A673 (cell line): ENCODE measurements around the gene SRRM3. TPM values are rescaled to one million over a fixed set of nuclear protein-coding genes. Genes with fewer than 3 reads are reported as not detected.

Experiments
- BruUV-seq: library from RNA; stranded (reverse); fragments of 400-500 nt; replicated peaks from 2 replicates; lab custom pipeline; 2021; lab: Mats Ljungman, UMichigan
- CTCF ChIA-PET: fragments of 300-600 bp; sonication (Branson Sonifier 250); formaldehyde crosslinking; loops from one replicate; lab custom pipeline; 2022; ENCODE audit warnings: antibody characterized with exemption; lab: Charles Lee
- POLR2A ChIA-PET: fragments of 300-600 bp; sonication (Branson Sonifier 250); formaldehyde crosslinking; loops from one replicate; lab custom pipeline; 2022; ENCODE audit warnings: antibody characterized with exemption; ENCODE audit not compliant: low non-redundant PET; lab: Charles Lee
- DNase-seq: peaks from one replicate; pipeline ENCODE4 v3.0.0-alpha.2; 2015; ENCODE audit warnings: low spot score
- H3K27ac ChIP-seq: fragments of 200-600 bp; sonication (generic); 2 replicates; pipeline ENCODE4 v1.5.1; 2016; ENCODE audit warnings: mixed run types, low read depth, mild to moderate bottlenecking, mixed read lengths, antibody characterized with exemption, low read length; ENCODE audit not compliant: poor library complexity, severe bottlenecking
- H3K27me3 ChIP-seq: fragments of 200-600 bp; sonication (generic); replicated peaks from 2 replicates; pipeline ENCODE4 v1.6.1; 2017; ENCODE audit warnings: mixed run types, low read depth, mild to moderate bottlenecking, mixed read lengths, antibody characterized with exemption, low read length; ENCODE audit not compliant: insufficient read depth, poor library complexity
- H3K36me3 ChIP-seq: fragments of 200-600 bp; sonication (generic); 2 replicates; pipeline ENCODE4 v1.6.1; 2016; ENCODE audit warnings: mixed run types, mild to moderate bottlenecking, mixed read lengths, antibody characterized with exemption, low read length; ENCODE audit not compliant: insufficient read depth, poor library complexity, severe bottlenecking
- H3K4me1 ChIP-seq: fragments of 200-600 bp; sonication (generic); 2 replicates; pipeline ENCODE4 v1.6.1; 2017; ENCODE audit warnings: mixed run types, mild to moderate bottlenecking, mixed read lengths, antibody characterized with exemption, low read length; ENCODE audit not compliant: insufficient read depth, poor library complexity, severe bottlenecking
- H3K4me3 ChIP-seq: fragments of 200-600 bp; sonication (generic); 2 replicates; pipeline ENCODE4 v1.5.1; 2016; ENCODE audit warnings: low read depth, mixed run types, mild to moderate bottlenecking, mixed read lengths, low read length; ENCODE audit not compliant: poor library complexity, severe bottlenecking
- H3K9me3 ChIP-seq: fragments of 200-600 bp; sonication (generic); 2 replicates; pipeline ENCODE4 v1.6.1; 2016; ENCODE audit warnings: mixed run types, low read depth, mild to moderate bottlenecking, mixed read lengths, antibody characterized with exemption, low read length; ENCODE audit not compliant: poor library complexity, severe bottlenecking
- EZH2 ChIP-seq: fragments of 200-600 bp; sonication (generic); IDR thresholded peaks from 2 replicates; pipeline ENCODE4 v1.6.1; 2017; ENCODE audit warnings: borderline replicate concordance, low read depth, mild to moderate bottlenecking, mixed read lengths, antibody characterized with exemption, low read length; ENCODE audit not compliant: poor library complexity, severe bottlenecking
- intact Hi-C: fragments of 100-400 bp; cut with micrococcal nuclease; formaldehyde crosslinking; loops from one replicate; pipeline ENCODE4 v1.10.0; 2022; ENCODE audit not compliant: unreplicated experiment
- total RNA-seq: library from RNA; stranded (reverse); gene quantifications from 2 replicates; pipeline ENCODE4 v1.2.3, GENCODE V29; 2021
- TF ChIP-seq, protein P1 (sequence below): fragments of 300-800, 200-600 bp; sonication (generic); conservative IDR thresholded peaks from 2 replicates; pipeline ENCODE4 v1.5.1; 2017; ENCODE audit warnings: low read depth, mild to moderate bottlenecking, antibody characterized with exemption, low read length, moderate library complexity, mixed read lengths

The SRRM3 gene
- total RNA-seq, 1 experiment from 2014 or later = 1.8 TPM

DNA sequence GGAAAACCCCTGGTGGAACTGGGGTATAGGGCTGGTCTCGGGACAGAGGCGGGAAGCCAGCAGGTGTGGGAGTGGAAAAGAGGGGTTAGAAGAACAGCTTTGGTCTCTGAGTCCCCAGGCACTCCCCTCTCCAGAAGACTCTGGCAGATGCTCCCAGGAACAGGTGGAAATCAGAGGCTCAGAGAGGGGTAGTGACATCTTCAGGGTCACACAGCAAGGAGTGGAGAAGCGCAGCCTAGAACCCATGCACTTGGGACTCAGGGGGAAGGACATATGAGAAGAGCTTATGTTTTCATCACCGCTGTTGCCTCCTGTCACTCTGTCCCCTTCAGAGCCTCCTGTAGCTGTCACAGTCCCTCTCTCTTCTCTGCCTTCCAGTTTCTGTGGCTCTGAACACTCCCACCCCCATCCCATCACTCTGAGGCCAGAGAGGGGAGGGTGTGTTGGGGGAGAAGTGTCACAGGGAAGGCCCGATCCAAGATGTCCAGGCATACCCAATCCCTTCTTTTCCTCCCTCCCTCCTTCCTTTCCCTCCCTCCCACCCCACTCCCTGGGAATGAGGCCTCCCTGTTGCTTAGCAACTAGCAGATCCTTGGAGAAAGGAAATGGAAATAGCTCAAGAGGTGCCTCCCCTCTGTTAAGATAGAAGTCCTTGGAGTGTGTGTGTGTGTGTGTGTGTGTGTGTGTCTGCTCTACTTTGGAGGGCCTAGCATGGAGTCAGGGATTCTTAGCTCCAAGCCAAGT is 32.0 kb downstream of the SRRM3 start:
- Histone ChIP-seq H3K27me3 (peaks cover 13% of the 10 kb centered on the region), H3K4me3 (no peak overlapping the region), H3K36me3 (no peaks in the 10 kb centered on the region), H3K27ac (no peak overlapping the region), H3K9me3 (no peaks in the 10 kb centered on the region), H3K4me1 (no peaks in the 10 kb centered on the region)
- POLR2A ChIA-PET = interaction anchor here (1.0 kb wide), 1 partner anchor 39 kb away, joined by 3 read pairs; no protein-coding TSS in a partner anchor
- no peak for TF ChIP-seq EZH2
- TF ChIP-seq, protein P1, sequence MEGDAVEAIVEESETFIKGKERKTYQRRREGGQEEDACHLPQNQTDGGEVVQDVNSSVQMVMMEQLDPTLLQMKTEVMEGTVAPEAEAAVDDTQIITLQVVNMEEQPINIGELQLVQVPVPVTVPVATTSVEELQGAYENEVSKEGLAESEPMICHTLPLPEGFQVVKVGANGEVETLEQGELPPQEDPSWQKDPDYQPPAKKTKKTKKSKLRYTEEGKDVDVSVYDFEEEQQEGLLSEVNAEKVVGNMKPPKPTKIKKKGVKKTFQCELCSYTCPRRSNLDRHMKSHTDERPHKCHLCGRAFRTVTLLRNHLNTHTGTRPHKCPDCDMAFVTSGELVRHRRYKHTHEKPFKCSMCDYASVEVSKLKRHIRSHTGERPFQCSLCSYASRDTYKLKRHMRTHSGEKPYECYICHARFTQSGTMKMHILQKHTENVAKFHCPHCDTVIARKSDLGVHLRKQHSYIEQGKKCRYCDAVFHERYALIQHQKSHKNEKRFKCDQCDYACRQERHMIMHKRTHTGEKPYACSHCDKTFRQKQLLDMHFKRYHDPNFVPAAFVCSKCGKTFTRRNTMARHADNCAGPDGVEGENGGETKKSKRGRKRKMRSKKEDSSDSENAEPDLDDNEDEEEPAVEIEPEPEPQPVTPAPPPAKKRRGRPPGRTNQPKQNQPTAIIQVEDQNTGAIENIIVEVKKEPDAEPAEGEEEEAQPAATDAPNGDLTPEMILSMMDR = no peak
- intact Hi-C loops = no loop called here
- CTCF ChIA-PET = no interaction called here
- DNase-seq = no peak
- BruUV-seq = no TSS peak

DNA sequence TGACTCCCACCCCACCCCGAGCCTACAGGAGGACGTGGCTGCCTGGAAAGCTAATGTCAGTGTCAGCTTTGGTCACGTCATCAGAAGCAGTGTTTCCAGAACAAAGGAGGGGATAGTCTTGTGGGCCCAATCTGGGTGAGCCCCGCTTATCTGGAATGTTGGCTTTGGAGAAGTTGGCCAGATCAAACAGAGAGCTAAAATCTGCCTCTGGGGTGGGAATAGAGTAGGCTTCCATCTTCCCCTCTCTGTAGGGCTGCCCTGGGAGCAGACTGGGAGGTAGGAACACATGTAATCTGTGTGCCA is 32.5 kb downstream of the SRRM3 start:
- Histone ChIP-seq H3K9me3 (no peaks in the 10 kb centered on the region), H3K4me3 (no peak overlapping the region), H3K36me3 (no peaks in the 10 kb centered on the region), H3K27ac (no peak overlapping the region), H3K27me3 (peaks cover 10% of the 10 kb centered on the region), H3K4me1 (no peaks in the 10 kb centered on the region)
- POLR2A ChIA-PET = interaction anchor here (1.0 kb wide), 1 partner anchor 39 kb away, joined by 3 read pairs; no protein-coding TSS in a partner anchor
- intact Hi-C loops = no loop called here
- DNase-seq = no peak
- CTCF ChIA-PET = no interaction called here
- TF ChIP-seq, protein P1 = no peak
- TF ChIP-seq EZH2 = no peak
- no TSS peak for BruUV-seq

DNA sequence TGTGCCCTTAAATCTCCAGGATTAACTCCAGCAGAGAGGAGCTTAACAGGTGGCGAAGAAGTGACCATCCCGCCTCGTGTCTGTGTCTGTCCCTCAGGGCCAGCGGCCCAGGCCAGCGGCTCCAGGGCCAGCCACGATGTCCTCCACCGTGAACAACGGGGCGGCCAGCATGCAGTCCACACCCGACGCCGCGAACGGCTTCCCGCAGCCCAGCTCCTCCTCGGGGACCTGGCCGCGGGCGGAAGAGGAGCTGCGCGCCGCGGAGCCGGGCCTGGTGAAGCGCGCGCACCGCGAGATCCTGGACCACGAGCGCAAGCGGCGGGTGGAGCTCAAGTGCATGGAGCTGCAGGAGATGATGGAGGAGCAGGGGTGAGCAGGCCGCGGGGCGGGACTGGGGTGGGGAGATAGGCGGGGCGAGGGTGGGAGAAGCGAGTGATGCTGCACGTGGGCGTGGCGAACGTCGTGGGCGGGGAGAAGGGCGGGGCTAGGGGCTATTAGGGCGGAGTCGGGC is 33.3 kb downstream of the SRRM3 start:
- Histone ChIP-seq H3K9me3 (no peaks in the 10 kb centered on the region), H3K27ac (no peak overlapping the region), H3K4me3 (peak overlapping the region; percentile 37), H3K36me3 (no peaks in the 10 kb centered on the region), H3K27me3 (peaks cover 4% of the 10 kb centered on the region), H3K4me1 (no peaks in the 10 kb centered on the region)
- peak; percentile 90 for DNase-seq
- BruUV-seq = no TSS peak
- intact Hi-C loops = no loop called here
- POLR2A ChIA-PET = interaction anchor here (0.7 kb wide), 1 partner anchor 604 kb away, joined by 10 read pairs; no protein-coding TSS in a partner anchor
- CTCF ChIA-PET = interaction anchor here (0.6 kb wide), 1 partner anchor 28 kb away, joined by 3 read pairs; no protein-coding TSS in a partner anchor
- TF ChIP-seq EZH2 = no peak
- TF ChIP-seq, protein P1 = no peak
